ENCODE data around the gene NCOA7. TPM values are rescaled to one million over a fixed set of nuclear protein-coding genes. Genes with fewer than 3 reads are reported as not detected.

The NCOA7 gene
- polyA plus RNA-seq, 1 of the 3 experiments (the other 2 are of a cell fraction), result 16.3 TPM

- Histone ChIP-seq H3K9me3 (no peaks in the 10 kb centered on the region), H3K9me2 (no peaks in the 10 kb centered on the region), H3K4me2 (peak overlapping the region; percentile 78), H3F3A (replicated peaks; ENCODE audit: insufficient read depth) (peaks cover 38% of the 10 kb centered on the region), H3K9ac (peak overlapping the region; percentile 76), H3K4me1 (ENCODE audit: control insufficient read depth in 1 of 2, insufficient read depth in 2 of 2, low read depth in 1 of 2, low read length in 1 of 2) (peaks cover 0 to 6% of the 10 kb centered on the region in 2 experiments; a peak in 2 of 4 replicates), H3K36me3 (replicated peaks in 1 of 2; ENCODE audit: control insufficient read depth in 1 of 2, insufficient read depth in 2 of 2, low read length in 1 of 2) (no peaks in the 10 kb centered on the region), H3K4me3 (ENCODE audit: low read depth in 2 of 2, low read length in 1 of 2) (peak overlapping the region; percentile 77), H2AFZ (ENCODE audit: low read depth) (peak overlapping the region; percentile 97), H4K20me1 (ENCODE audit: insufficient read depth) (no peaks in the 10 kb centered on the region), H3K79me2 (ENCODE audit: insufficient read depth) (no peaks in the 10 kb centered on the region), H3K27me3 (ENCODE audit: insufficient read depth) (no peaks in the 10 kb centered on the region; the same call in 1 of the 2 replicates), H3K27ac (ENCODE audit: low read depth in 2 of 2, low read length in 1 of 2) (peak overlapping the region; percentile 77 to 97)
- no peak for TF ChIP-seq IRF3 (IDR thresholded peaks at IDR 0.05; ENCODE audit: low read depth, low read length)
- TF ChIP-seq MXI1 (IDR thresholded peaks at IDR 0.05; ENCODE audit: low read depth, low read length), result peak; percentile 95
- TF ChIP-seq YY1 (IDR thresholded peaks at IDR 0.05; ENCODE audit: low read depth), result 0 out of 2 replicates have a peak, but pooled peaks have one; percentile 40
- TF ChIP-seq REST (IDR thresholded peaks at IDR 0.05; ENCODE audit: low read depth, low read length), result no peak
- TF ChIP-seq TAF1 (IDR thresholded peaks at IDR 0.05; ENCODE audit: borderline replicate concordance, low read depth, low read length), result peak; percentile 20
- TF ChIP-seq MAX (IDR thresholded peaks at IDR 0.05; ENCODE audit: low read depth), result peak; percentile 97
- no peak for TF ChIP-seq FOXM1 (IDR thresholded peaks at IDR 0.05; ENCODE audit: low read depth)
- no peak for TF ChIP-seq SIN3A (IDR thresholded peaks at IDR 0.05; ENCODE audit: borderline replicate concordance, low read depth, low read length)
- TF ChIP-seq NRF1 (IDR thresholded peaks at IDR 0.05; ENCODE audit: low read depth, low read length), result peak; percentile 26; the same call in 1 of the 2 replicates
- TF ChIP-seq RFX5 (IDR thresholded peaks at IDR 0.05; ENCODE audit: low read length), result no peak
- no peak for TF ChIP-seq GABPA (IDR thresholded peaks at IDR 0.05; ENCODE audit: low read depth)
- POLR2A ChIA-PET, result interaction anchor here (0.7 to 3.2 kb wide), 12 partner anchors 10 to 1486 kb away, joined by 3 to 61 read pairs (median 4); partner anchors contain the start of genes NCOA7, RNF146 and TRMT11
- CTCF ChIA-PET, result interaction anchor here (0.7 to 4.1 kb wide), 24 partner anchors 11 to 467 kb away, joined by 3 to 58 read pairs (median 6); partner anchors contain the start of genes HINT3, NCOA7 and TRMT11
- peak; percentile 60 for DNase-seq
- WGBS (ENCODE audit: low lambda C conversion rate), result under 1% methylated on average over 28 of the region's 28 CpGs
Observed at GRCh38 chr6:125780540-125781313, 10.0 kb upstream of the NCOA7 start.

Data from SK-N-SH (cell line).